ENCODE data around the gene SYMPK. TPM values are rescaled to one million over a fixed set of nuclear protein-coding genes. Genes with fewer than 3 reads are reported as not detected.

SYMPK gene
- total RNA-seq, 3 donors from 2014 or later, result 61.1 to 67.4 (median 65.9) TPM

DNA sequence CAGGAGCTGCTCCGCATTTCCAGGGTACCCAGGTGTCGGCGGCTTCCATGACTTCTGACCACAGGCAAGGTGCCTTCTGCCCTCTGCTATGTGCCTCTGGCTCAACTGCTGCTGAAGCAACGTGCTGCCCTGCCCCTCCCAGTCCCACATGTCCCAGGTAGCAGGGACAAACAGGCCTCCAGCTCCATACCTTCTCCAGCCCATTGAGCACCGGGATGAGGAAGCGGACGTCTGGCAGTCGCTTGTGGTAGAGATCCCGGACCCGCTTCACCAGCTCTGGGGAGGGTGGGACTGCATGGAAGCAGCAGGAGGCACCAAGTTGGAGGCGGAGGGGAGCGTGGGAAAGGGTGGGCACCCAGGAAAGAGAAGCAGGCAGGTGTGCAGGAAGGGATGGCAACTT is 39.8 kb downstream of the SYMPK start:
- TF ChIP-seq, protein P1, sequence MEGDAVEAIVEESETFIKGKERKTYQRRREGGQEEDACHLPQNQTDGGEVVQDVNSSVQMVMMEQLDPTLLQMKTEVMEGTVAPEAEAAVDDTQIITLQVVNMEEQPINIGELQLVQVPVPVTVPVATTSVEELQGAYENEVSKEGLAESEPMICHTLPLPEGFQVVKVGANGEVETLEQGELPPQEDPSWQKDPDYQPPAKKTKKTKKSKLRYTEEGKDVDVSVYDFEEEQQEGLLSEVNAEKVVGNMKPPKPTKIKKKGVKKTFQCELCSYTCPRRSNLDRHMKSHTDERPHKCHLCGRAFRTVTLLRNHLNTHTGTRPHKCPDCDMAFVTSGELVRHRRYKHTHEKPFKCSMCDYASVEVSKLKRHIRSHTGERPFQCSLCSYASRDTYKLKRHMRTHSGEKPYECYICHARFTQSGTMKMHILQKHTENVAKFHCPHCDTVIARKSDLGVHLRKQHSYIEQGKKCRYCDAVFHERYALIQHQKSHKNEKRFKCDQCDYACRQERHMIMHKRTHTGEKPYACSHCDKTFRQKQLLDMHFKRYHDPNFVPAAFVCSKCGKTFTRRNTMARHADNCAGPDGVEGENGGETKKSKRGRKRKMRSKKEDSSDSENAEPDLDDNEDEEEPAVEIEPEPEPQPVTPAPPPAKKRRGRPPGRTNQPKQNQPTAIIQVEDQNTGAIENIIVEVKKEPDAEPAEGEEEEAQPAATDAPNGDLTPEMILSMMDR (IDR thresholded peaks at IDR 0.05), result no peak
- Histone ChIP-seq H3K4me3 (no peak overlapping the region), H3K36me3 (ENCODE audit: low read depth) (no peaks in the 10 kb centered on the region), H3K9me3 (no peaks in the 10 kb centered on the region), H3K4me1 (ENCODE audit: low read depth) (no peaks in the 10 kb centered on the region)
- DNase-seq (no peak), ATAC-seq (no peak)
- intact Hi-C loops (cut with DNase I, micrococcal nuclease), result no loop called here

DNA sequence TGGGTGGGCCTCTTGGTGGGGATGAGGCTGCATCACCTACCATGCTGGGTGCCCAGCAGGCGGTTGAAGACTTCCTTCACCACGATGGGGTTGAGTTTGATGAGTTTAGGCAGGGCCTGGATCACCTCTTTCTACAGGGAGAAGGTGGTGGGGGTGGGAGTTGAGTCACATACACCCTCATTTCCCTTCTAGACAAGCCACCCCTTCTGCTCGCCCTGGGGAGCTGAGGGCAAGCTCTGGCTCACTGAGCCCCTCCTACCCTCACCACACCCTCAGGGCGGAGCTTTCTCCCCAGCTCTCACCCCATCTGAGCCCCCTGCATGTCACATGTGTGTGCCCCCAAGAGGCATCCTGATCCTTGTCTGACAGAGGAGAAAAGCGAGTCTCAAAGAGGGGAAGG is 40.2 kb downstream of the SYMPK start:
- no peak for ATAC-seq
- Histone ChIP-seq H3K4me1 (ENCODE audit: low read depth) (no peaks in the 10 kb centered on the region), H3K36me3 (ENCODE audit: low read depth) (no peaks in the 10 kb centered on the region), H3K9me3 (no peaks in the 10 kb centered on the region), H3K4me3 (no peak overlapping the region)
- intact Hi-C loops (cut with DNase I, micrococcal nuclease), result no loop called here
- TF ChIP-seq, protein P1 (IDR thresholded peaks at IDR 0.05), result no peak
- DNase-seq, result no peak

DNA sequence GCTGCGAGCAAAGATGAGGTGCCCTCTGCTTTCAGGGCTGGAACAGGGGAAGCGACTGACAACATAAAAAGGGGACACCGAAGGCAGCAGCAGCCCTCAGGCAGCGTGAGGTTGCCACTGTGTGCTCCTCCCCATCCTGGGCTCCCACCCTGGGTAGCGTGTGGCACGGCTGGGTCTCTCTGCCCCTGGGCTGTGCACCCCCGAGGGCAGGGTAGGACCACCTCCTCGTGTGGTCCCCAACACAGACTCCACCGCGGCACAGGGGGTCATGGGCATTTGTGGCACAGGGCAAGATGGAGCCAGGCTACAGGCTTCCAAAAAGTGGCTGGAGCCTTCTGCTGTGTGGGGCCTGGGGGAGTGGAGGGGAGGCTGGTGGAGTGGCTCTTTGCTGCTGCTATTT is 41.4 kb downstream of the SYMPK start:
- TF ChIP-seq, protein P1 (IDR thresholded peaks at IDR 0.05), result no peak
- no peaks in the 10 kb centered on the region for H3K36me3 ChIP-seq (ENCODE audit: low read depth)

DNA sequence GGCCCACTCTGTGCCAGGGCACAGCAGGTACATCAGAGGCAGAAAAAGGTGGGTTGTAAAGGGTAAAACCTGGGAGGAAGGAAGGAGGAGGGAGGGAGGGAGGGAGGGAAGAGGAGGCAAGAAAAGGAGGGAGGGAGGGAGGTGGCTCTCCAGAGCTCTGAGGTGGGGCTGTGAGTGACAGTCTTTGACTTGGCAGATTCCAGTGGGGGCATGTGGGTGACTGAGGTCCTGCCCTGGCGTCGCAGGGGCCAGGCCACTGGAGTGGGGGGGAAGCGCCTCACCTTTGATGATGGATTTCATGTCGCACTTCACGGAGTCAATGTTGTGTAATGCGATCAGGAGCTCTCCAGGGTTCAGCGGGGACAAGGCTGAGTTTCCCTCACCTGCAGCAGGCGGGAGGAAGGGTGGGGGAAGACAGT is 41.8 kb downstream of the SYMPK start:
- TF ChIP-seq, protein P1 (IDR thresholded peaks at IDR 0.05), result no peak
- Histone ChIP-seq H3K4me3 (no peak overlapping the region), H3K9me3 (no peaks in the 10 kb centered on the region), H3K4me1 (ENCODE audit: low read depth) (peaks cover 3% of the 10 kb centered on the region), H3K36me3 (ENCODE audit: low read depth) (no peaks in the 10 kb centered on the region)
- intact Hi-C loops (cut with DNase I, micrococcal nuclease), result no loop called here
- ATAC-seq, result no peak
- DNase-seq, result no peak

More for the DNA sequence above, 41.4 kb downstream of the SYMPK start:
- Histone ChIP-seq H3K4me1 (ENCODE audit: low read depth) (peaks cover 3% of the 10 kb centered on the region), H3K4me3 (no peak overlapping the region), H3K9me3 (no peaks in the 10 kb centered on the region)
- intact Hi-C loops (cut with DNase I, micrococcal nuclease), result no loop called here
- ATAC-seq, result no peak
- no peak for DNase-seq

DNA sequence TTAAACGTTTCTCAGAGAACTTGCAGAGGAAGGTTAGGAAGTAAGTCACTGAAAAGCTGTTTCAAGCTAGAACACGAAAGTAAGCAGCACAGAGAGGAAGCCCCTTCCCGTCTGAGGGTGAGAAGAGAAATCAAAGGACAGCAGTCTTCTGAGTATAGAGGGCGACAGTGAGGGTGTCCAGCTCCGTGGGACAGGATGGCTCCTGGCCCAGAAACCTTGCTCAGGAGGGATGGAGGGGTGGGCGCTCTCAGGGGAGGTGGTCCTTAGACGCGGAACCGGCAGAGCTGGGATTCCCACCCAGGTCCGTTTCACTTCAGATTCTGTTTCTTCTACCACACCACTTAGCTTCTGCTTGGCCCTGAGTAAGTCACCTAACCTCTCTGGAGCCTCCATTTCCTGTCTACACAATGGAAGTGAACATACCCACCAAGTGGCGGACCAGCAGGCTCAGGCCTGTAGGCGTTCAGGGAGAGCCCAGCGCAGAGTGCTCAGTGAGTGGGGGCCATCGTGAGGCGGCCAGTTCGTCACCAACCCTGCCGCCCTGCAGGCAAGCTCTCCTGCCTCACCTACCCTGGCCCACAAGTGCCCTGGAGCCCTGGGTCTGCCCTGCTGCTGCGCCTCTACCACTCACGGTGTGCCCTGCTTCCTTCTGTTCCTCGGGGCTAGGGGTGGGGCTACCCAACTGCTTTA is 42.4 kb downstream of the SYMPK start:
- intact Hi-C loops (cut with DNase I, micrococcal nuclease), result no loop called here
- peaks cover 3% of the 10 kb centered on the region for H3K4me1 ChIP-seq (ENCODE audit: low read depth)
- H3K36me3 ChIP-seq (ENCODE audit: low read depth), result no peaks in the 10 kb centered on the region
- no peak overlapping the region for H3K4me3 ChIP-seq
- DNase-seq, result no peak
- TF ChIP-seq, protein P1 (IDR thresholded peaks at IDR 0.05), result no peak
- ATAC-seq, result no peak
- no peaks in the 10 kb centered on the region for H3K9me3 ChIP-seq

Measured in mucosa of descending colon (tissue), 3 donors.